ENCODE measurements around the gene PPIL4. TPM values are rescaled to one million over a fixed set of nuclear protein-coding genes. Genes with fewer than 3 reads are reported as not detected.
A peak's percentile ranks its signal among the peaks of the same experiment; 100 is the strongest.

The PPIL4 gene
- total RNA-seq, 4 donors from 2014 or later: 10.1 to 30.5 (median 19.0) TPM

DNA sequence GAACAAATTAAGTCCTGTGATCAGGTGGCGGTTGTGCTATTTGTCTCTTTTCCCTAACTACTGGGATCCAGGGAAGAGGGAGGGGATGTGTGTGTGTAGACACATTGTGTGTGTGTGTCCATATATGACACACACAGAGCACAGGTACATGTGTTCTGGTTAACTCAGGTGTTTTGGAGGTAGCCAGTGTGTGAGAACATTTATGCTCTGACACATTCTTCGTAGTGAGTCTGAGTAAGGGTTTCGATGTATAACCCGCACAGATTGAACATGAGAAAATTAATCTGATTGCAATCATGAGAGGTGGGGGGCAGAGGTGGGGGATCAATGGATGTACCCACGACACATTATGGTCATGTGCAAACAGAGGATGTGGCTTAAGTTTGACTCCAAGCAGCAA, 73.6 kb downstream of the PPIL4 start:
- TF ChIP-seq EP300 (IDR thresholded peaks at IDR 0.05; ENCODE audit: low read depth) (no peak), POLR2AphosphoS5 (IDR thresholded peaks at IDR 0.05) (no peak), POLR2A (IDR thresholded peaks at IDR 0.05) (no peak)
- TF ChIP-seq, protein P1, sequence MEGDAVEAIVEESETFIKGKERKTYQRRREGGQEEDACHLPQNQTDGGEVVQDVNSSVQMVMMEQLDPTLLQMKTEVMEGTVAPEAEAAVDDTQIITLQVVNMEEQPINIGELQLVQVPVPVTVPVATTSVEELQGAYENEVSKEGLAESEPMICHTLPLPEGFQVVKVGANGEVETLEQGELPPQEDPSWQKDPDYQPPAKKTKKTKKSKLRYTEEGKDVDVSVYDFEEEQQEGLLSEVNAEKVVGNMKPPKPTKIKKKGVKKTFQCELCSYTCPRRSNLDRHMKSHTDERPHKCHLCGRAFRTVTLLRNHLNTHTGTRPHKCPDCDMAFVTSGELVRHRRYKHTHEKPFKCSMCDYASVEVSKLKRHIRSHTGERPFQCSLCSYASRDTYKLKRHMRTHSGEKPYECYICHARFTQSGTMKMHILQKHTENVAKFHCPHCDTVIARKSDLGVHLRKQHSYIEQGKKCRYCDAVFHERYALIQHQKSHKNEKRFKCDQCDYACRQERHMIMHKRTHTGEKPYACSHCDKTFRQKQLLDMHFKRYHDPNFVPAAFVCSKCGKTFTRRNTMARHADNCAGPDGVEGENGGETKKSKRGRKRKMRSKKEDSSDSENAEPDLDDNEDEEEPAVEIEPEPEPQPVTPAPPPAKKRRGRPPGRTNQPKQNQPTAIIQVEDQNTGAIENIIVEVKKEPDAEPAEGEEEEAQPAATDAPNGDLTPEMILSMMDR (IDR thresholded peaks at IDR 0.05): no peak
- H3K27me3 ChIP-seq: no peaks in the 10 kb centered on the region
- intact Hi-C loops (cut with DNase I; ENCODE audit: low total_unique reads) (no loop called here), in situ Hi-C loops (cut with MboI; ENCODE audit: low pct_ligation_motif_present in 1 of 4, low pct_unique_long_range_greater_than_20kb in 1 of 4, low sequenced_read_pairs in 3 of 4) (no loop called here)
- H3K9me3 ChIP-seq: no peaks in the 10 kb centered on the region
- no peak overlapping the region for H3K4me3 ChIP-seq
- H3K4me1 ChIP-seq: peaks cover 16 to 44% (median 22%) of the 10 kb centered on the region in 4 donors
- no peak for DNase-seq
- H3K27ac ChIP-seq: peak overlapping the region in 2 of 4 donors; percentile 76 to 79
- H3K36me3 ChIP-seq: no peaks in the 10 kb centered on the region
- 80 to 91% methylated on average over 3 to 5 of the region's 5 CpGs for WGBS, 2 donors (ENCODE audit: low coverage in 1 of 2)

DNA sequence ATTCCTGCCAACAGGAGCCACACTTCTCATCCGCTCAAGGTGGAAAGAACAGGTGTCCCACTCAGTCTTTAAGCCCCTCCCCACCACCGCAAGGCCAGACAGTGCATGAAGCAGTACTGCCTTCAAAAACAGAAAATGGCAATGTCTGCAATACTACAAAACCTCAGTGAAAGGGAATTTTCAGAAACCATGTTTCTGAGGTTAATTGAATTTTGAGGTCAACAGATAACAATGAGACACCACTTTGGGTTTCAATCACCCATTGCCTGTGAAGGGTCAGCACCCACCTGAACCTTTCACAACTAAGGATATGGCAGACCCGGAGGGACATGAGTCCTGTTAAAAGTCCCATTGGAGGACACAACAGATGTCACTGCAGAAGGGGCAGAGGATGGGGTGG, 74.0 kb downstream of the PPIL4 start:
- Histone ChIP-seq H3K27me3 (no peaks in the 10 kb centered on the region), H3K9me3 (no peaks in the 10 kb centered on the region), H3K4me3 (no peak overlapping the region), H3K36me3 (no peaks in the 10 kb centered on the region), H3K27ac (no peak overlapping the region), H3K4me1 (peaks cover 16 to 45% (median 22%) of the 10 kb centered on the region in 4 donors)
- WGBS, 2 donors (ENCODE audit: low coverage in 1 of 2): 63 to 70% methylated on average over 1 to 3 of the region's 3 CpGs
- intact Hi-C loops (cut with DNase I; ENCODE audit: low total_unique reads): no loop called here
- no peak for DNase-seq
- TF ChIP-seq EP300 (IDR thresholded peaks at IDR 0.05; ENCODE audit: low read depth) (no peak), POLR2A (IDR thresholded peaks at IDR 0.05) (no peak), POLR2AphosphoS5 (IDR thresholded peaks at IDR 0.05) (no peak)
- TF ChIP-seq, protein P1 (IDR thresholded peaks at IDR 0.05): no peak
- in situ Hi-C loops (cut with MboI; ENCODE audit: low pct_ligation_motif_present in 1 of 4, low pct_unique_long_range_greater_than_20kb in 1 of 4, low sequenced_read_pairs in 3 of 4): no loop called here

DNA sequence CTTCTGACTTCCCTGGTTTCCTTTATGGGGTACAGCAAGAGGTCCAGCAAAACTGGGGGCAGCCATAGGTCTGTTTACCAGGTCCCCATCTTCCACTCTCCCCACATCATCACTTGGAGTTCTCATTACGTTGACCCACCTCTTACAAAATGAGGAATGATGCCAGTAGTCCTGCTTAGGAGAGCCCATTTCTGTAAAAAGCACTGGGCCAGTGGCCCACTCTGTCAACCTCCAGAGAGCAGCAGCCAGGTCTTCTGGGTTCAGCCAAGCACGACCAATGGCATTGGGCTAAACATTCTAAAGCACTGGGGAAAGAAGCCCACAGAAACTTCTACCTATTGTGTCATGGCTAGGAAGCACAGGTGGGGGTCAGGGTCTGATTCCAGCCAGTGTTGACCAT, 74.9 kb downstream of the PPIL4 start:
- Histone ChIP-seq H3K4me1 (peaks cover 16 to 45% (median 22%) of the 10 kb centered on the region in 4 donors), H3K4me3 (no peak overlapping the region), H3K9me3 (no peaks in the 10 kb centered on the region), H3K27me3 (no peaks in the 10 kb centered on the region), H3K27ac (no peak overlapping the region), H3K36me3 (no peaks in the 10 kb centered on the region)
- WGBS, 2 donors (ENCODE audit: low coverage in 1 of 2): 89 to 100% methylated on average over 1 to 2 of the region's 2 CpGs
- intact Hi-C loops (cut with DNase I; ENCODE audit: low total_unique reads) (no loop called here), in situ Hi-C loops (cut with MboI; ENCODE audit: low pct_ligation_motif_present in 1 of 4, low pct_unique_long_range_greater_than_20kb in 1 of 4, low sequenced_read_pairs in 3 of 4) (no loop called here)
- DNase-seq: no peak
- TF ChIP-seq POLR2A (IDR thresholded peaks at IDR 0.05) (no peak), EP300 (IDR thresholded peaks at IDR 0.05; ENCODE audit: low read depth) (no peak), POLR2AphosphoS5 (IDR thresholded peaks at IDR 0.05) (no peak)
- TF ChIP-seq, protein P1 (IDR thresholded peaks at IDR 0.05): no peak

DNA sequence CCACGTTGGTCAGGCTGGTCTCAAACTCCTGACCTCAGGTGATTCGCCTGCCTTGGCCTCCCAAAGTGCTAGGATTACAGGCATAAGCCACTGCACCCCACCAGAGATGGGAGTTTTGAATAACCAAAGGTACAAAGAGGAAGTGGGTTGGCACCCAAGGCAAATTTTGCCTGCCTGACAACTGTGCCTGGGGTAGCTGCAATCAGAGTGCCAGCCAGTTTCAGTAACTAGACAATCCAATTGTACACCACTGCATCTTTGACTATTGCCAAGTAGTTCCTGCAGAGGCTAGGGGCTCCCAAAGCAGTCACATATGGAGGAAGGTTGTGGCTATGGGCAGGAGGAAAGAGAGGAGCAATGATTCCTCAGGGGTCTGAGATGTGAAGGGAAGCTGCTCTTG, 77.7 kb downstream of the PPIL4 start:
- peak overlapping the region in 1 of 4 donors; percentile 10 for H3K27ac ChIP-seq
- no peaks in the 10 kb centered on the region for H3K9me3 ChIP-seq
- H3K36me3 ChIP-seq: no peaks in the 10 kb centered on the region
- H3K4me1 ChIP-seq: peaks cover 4 to 32% (median 13%) of the 10 kb centered on the region in 4 donors
- in situ Hi-C loops (cut with MboI; ENCODE audit: low pct_ligation_motif_present in 1 of 4, low pct_unique_long_range_greater_than_20kb in 1 of 4, low sequenced_read_pairs in 3 of 4): no loop called here
- WGBS, 2 donors (ENCODE audit: low coverage in 1 of 2): 81% methylated on average over 2 of the region's 2 CpGs; no CpG with 5 or more reads in 1 of the 2 donors
- no peak overlapping the region for H3K4me3 ChIP-seq
- peak; percentile 36 for DNase-seq
- TF ChIP-seq, protein P1 (IDR thresholded peaks at IDR 0.05): no peak
- TF ChIP-seq EP300 (IDR thresholded peaks at IDR 0.05; ENCODE audit: low read depth) (no peak), POLR2A (IDR thresholded peaks at IDR 0.05) (no peak), POLR2AphosphoS5 (IDR thresholded peaks at IDR 0.05) (no peak)
- no peaks in the 10 kb centered on the region for H3K27me3 ChIP-seq
- intact Hi-C loops (cut with DNase I; ENCODE audit: low total_unique reads): no loop called here

Data from transverse colon (tissue), 4 donors.